GM18511 (cell line): ENCODE data around the gene NOXRED1.

Experiments used
- ATAC-seq: cut with Tn5 transposase; IDR thresholded peaks from one replicate; pipeline ENCODE4 v1.9.1; 2021; ENCODE audit warnings: mild to moderate bottlenecking, moderate library complexity; ENCODE audit not compliant: unreplicated experiment

The NOXRED1 gene

DNA sequence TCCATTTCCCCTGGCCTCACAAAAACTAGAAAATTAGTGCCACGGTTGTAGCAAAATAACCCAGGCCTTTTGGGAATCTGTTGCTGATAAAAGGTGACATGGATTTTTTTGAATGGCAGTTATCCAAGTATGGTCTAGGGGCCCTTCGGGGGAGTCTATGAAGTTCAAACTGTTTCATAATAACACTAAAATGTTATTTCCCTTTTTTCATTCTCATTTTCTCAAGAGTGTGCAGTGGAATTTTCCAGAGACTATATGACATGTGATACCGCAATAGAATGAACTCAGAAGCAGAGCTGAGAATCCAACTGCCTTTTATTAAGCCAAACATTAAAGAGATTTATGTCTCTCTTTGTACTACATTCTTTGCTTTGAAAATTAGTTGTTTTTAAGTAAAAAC is 75.6 kb downstream of the NOXRED1 start:
- no peak for ATAC-seq

DNA sequence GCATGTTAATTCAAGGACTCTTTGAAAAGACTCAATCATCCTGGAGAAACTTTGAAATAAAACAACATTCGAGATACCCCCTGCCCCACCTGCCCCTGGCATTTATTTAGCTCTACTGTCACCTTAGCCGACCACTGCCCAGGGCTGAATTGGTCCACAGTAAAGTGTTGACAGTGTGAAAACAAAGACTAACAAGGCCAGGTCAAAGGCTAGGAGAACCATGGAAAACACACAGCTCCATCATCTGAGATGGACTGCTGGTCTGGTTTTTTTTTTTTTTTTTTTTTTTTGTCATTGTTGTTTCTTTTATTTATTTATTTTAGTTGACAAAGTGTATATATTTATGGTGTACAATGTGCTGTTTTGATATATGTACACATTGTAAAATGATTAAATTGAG is 76.8 kb downstream of the NOXRED1 start:
- no peak for ATAC-seq

DNA sequence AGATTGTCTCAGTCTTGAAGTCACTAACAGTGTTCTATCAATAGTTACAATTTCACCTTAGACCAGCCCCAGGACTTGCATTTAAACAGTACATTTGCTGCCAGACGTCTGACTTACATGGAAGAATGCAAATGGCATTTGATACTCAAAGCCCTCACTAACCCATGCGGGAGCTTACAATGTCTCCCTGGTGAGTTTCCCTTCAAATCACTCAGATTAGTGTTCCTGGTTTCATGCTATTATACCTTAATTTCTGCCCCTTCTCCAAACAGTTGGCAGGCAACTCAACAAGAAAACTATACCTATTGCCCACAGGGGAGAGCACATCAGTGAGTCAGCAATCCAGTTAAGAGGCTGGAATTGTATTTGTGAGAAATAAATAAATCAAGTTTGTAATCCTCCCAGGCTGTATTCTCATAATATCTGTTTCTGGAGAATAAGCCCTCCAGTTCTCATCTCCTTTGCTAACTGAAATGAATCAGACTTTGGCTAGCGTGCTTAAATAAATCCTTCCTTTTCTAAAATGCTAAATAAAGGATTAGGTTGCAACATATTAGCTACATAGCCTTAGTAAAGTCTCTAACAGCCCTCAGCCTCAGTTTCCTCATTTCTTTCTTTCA is 78.8 kb downstream of the NOXRED1 start:
- ATAC-seq: no peak
